RWPE1 (cell line): Measurements from ENCODE around the gene FABP7.

Experiments
- CTCF ChIA-PET: fragments of 350-600 bp; sonication (Branson Sonifier 250); formaldehyde crosslinking; extraction: SDS; loops from one replicate; lab custom pipeline; 2021; lab: Yijun Ruan, JAX
- POLR2A ChIA-PET: fragments of 400-600 bp; formaldehyde crosslinking; extraction: SDS; loops from one replicate; lab custom pipeline; 2020; ENCODE audit warnings: antibody characterized with exemption; ENCODE audit not compliant: low non-redundant PET; lab: Yijun Ruan, JAX
- DNase-seq: peaks from one replicate; pipeline ENCODE4 v3.0.0; 2012; ENCODE audit warnings: low spot score
- H3K27ac ChIP-seq: fragments of 450-650 bp; 2 replicates; pipeline ENCODE4 v1.5.1; 2017
- CTCF ChIP-seq: fragments of 450-650 bp; conservative IDR thresholded peaks from 2 replicates; pipeline ENCODE4 v1.5.1; 2017; ENCODE audit warnings: low read depth, mild to moderate bottlenecking

The FABP7 gene

DNA sequence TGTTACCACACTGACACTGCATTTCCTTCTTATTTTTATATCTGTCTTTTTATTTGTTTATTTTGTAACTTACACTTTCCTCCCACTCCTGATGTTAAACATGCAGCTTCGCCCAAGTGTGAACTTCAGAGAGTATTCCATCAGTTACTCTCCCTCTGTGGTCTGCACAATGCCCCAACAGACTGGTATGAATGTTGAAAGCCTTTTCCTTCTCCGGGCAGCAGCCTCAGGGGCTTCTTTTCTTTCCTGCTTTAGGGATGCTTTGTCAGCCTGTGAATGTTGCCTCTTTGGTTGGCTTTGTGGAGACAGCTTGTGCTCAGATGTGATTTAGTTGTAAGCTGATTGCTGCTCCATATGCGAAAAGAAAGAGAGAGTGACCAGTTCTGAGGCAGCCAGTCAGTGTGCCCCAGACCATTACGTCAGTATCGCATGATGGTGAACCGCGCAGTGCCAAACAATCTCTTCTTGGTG is 53.5 kb downstream of the FABP7 start:
- no peak for DNase-seq
- POLR2A ChIA-PET, result no interaction called here
- no peak for TF ChIP-seq CTCF
- H3K27ac ChIP-seq, result no peak overlapping the region
- CTCF ChIA-PET, result no interaction called here
